GM19438 (cell line): ENCODE results near the gene BCL2L12.
A peak's percentile ranks its signal among the peaks of the same experiment; 100 is the strongest.

ENCODE experiments used
- ATAC-seq: cut with Tn5 transposase; IDR thresholded peaks from one replicate; pipeline ENCODE4 v1.9.1; 2021; ENCODE audit warnings: low read depth; ENCODE audit not compliant: unreplicated experiment

The BCL2L12 gene

GRCh38 chr19:49641688-49642491 lies 23.8 kb upstream of the BCL2L12 start, which contains the start of gene SCAF1:
Gene SCAF1 (plus strand): TSS chr19:49642209. CDS start chr19:49645027, 2,818 bp downstream.
- ATAC-seq, result peak; percentile 46

DNA sequence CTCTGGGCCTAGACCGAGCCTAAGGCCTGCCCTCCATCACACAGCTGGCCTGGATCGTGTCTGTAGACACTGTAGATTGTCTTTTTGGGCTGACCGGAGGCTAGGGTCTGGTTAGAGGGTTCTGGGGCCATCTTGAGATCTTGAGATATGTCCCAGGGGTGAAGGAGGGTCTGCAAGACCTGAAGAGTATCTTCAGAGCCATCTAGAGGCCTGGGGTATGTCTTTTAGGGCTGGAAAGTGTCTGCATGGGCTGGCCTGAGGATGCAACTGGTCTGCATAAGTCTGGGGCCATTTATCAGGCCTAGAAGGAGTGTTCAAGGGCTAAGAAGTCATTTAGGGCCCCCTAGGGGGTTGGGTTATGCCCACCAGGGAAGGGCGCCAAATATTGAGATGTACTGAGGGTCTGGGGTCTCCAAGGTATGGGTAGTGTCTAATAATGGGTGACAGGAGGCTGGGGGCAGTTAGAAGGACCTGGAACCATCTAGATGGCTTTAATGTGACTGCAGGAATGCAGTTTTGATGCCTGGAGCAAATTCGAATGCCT lies 23.2 kb upstream of the BCL2L12 start:
- ATAC-seq, result no peak

- ATAC-seq, result no peak
These were observed 22.3 kb upstream of the BCL2L12 start for GRCh38 chr19:49643466-49643865.

DNA sequence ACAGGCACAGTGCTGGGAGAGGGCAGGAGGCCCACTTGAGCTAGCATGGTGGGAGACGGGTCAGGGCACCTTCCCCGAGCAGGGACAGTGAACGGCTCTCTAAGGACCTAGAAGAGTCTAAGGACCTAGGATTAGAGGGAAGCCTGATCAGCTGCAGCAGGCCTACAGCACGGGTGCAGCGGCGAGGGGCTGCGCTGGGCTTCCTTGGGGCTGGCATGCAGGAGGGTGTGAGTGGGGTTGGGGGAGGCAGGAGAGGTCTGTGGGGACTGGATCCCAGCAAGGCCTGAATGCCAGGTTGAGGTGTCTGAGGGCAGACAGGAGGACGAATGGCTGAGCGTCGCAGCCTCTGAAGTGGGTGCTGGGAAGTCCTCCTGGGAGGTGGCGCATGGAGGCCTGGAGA lies 20.1 kb upstream of the BCL2L12 start:
- ATAC-seq, result no peak

DNA sequence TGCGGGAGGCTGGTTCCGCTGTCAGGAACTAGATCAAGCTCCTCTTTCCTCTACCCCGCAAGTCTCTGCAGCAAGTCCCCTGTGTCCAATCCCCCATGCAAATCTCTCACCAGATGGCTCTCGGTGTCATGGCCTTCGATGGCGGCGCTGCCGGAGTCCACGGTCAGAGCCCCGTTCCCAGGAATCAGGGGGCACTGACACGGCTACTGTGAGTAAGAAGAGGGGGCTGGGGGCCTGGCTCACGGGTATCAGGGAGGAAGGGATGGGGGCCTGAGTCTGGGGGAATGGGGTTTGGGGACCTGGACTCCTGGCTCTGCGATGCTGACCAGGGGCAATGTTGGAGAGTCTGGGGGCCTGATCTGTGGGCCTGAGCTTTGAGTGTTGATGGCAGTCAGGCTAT lies 19.7 kb upstream of the BCL2L12 start:
- no peak for ATAC-seq

DNA sequence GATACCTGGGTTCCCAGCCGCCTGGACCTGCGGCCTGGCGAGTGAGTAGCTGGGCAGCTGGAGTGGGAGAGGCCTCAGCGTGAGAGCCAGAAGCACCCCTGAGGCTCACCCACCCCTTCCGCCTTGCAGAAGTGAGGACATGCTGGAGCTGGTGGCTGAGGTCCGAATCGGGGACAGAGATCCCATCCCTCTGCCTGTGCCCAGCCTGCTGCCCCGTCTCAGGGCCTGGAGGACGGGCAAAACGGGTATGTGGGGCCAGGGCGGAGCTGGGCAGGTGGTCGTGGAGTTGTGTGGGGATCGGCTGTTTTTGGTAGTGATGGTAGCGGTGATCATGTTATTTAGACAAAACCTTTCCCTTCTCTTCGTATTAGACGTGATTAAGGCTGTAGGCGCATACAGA lies 19.1 kb upstream of the BCL2L12 start:
- no peak for ATAC-seq

GRCh38 chr19:49651029-49651819 lies 14.5 kb upstream of the BCL2L12 start:
- no peak for ATAC-seq

DNA sequence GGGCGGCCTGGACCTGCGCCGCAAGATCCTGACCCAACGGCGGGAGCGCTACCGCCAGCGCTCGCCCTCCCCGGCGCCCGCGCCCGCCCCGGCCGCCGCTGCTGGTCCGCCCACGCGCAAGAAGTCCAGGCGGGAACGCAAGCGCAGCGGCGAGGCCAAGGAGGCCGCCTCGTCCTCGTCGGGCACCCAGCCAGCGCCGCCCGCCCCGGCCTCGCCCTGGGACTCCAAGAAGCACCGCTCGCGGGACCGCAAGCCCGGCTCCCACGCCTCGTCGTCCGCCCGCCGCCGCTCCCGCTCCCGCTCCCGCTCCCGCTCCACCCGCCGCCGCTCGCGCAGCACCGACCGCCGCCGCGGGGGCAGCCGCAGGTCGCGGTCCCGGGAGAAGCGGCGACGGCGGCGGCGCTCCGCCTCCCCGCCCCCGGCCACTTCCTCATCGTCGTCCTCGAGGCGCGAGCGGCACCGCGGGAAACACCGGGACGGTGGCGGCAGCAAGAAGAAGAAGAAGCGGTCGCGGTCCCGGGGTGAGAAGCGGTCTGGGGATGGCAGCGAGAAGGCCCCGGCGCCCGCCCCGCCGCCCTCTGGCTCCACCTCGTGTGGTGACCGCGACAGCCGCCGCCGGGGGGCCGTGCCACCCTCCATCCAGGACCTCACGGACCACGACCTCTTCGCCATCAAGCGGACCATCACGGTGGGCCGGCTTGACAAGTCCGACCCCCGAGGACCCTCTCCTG lies 13.7 kb upstream of the BCL2L12 start:
- ATAC-seq, result no peak

- ATAC-seq, result no peak
These were observed 12.9 kb upstream of the BCL2L12 start for GRCh38 chr19:49652551-49653465.

DNA sequence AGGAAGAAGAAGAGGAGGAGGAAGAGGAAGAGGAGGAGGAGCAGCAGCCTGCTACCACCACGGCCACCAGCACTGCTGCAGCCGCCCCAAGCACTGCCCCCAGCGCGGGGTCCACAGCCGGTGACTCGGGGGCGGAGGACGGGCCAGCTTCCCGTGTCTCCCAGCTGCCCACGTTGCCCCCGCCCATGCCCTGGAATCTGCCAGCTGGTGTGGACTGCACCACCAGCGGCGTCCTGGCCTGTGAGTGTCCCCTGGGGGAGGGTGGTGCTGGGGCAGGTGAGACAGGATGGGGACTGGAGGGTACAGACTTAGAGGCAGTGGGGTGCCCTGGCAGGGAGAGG lies 12.3 kb upstream of the BCL2L12 start:
- no peak for ATAC-seq

DNA sequence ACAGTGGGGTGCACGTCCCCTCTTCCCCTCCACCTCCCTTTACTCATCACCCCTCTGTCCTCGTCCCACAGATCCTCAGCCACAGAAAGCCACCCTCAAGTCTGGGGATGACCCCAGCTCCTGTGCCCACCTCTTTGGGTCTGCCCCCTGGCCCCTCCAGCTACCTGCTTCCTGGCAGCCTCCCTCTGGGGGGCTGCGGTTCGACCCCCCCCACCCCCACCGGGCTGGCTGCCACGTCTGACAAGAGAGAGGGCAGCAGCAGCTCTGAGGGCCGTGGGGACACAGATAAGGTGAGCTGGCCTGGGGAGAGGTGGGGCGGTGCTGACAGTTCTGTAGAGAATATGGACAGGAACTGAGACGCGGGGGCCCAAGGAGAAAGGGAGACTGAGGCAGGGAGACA lies 11.2 kb upstream of the BCL2L12 start:
- no peak for ATAC-seq

- no peak for ATAC-seq
These were observed 9.9 kb upstream of the BCL2L12 start for GRCh38 chr19:49655570-49656455.

DNA sequence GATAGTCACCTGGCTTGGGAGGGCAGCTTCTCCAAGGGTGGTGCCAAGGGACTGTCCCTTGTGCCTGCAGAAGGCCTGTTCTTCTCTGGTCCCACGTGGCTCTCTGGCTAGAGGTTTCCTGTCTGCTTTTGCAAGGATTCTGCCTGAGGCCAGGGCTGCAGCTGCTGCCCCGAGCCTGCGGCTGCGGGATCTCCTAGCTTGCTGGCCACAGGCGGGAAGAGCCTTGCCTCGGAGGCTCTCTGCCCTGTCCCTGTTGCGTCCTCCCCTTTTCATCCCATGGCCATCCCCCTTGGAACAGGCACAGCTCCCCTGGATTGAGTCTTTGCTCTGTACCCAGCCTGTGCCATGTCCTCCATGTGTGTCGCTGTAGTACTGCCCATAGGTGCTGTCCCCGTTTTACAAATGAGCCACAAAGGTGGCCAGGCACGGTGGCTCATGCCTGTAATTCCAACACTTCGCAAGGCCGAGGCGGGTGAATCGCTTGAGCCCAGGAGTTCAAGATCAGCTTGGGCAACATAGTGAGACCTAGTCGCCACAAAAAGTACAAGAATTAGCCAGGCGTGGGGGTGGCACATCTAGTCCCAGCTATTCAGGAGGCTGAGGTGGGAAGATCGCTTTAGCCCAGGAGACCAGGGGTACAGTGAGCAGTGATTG lies 9.2 kb upstream of the BCL2L12 start:
- no peak for ATAC-seq

- ATAC-seq, result no peak
These were observed 8.1 kb upstream of the BCL2L12 start for GRCh38 chr19:49657493-49658138.

DNA sequence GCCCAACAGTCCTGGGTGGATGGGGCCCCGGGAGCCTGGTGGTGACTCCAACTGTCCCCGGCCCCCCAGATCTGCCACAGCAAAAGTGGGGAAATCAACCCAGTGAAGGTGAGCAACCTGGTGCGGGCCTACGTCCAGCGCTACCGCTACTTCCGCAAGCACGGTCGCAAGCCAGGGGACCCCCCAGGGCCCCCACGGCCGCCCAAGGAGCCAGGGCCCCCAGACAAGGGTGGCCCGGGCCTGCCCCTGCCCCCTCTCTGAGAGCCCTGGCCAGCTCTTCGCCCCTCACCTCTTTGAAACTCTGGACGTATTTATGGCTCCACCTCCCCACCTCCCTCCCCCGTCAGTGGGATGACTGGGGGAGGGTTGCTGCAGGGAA lies 7.6 kb upstream of the BCL2L12 start:
- ATAC-seq, result no peak

GRCh38 chr19:49658566-49659442 lies 6.9 kb upstream of the BCL2L12 start:
- no peak for ATAC-seq

GRCh38 chr19:49660338-49660961 lies 5.3 kb upstream of the BCL2L12 start:
- no peak for ATAC-seq
